ENCODE measurements around the gene SMIM32.

The SMIM32 gene

DNA sequence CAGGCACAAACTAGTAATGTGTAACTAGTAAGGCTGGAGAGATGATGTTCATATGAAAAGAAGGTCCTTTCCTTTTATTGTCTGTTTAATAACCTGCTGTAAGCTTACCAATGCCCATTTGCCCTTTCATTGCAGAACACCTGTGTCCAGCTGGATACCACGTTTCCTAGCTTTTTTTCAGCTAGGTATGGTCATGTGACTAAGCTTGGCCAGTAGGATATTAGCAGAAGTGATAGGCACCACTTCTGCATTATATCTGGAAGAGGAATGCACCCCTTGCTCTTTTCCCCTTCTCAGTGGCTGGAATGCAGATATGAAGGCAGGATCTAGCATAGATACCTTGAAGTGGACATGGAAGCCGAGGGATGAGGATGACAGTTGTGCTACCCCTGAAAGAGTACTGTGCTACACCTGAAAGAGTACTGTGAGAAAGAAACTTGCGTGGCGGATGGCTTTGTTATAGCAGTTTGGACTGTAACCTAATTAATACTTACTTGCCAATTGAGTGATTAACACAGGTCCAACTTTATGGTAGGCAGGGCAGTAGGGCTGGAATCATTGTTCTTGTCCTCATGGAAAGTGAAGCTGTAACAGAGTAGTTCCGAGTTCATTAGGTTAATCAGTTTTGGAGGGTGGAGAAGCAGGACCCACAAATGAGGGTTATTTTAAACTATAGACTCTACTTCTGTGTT, 6.8 kb downstream of the SMIM32 start:
- no peak for DNase-seq

DNA sequence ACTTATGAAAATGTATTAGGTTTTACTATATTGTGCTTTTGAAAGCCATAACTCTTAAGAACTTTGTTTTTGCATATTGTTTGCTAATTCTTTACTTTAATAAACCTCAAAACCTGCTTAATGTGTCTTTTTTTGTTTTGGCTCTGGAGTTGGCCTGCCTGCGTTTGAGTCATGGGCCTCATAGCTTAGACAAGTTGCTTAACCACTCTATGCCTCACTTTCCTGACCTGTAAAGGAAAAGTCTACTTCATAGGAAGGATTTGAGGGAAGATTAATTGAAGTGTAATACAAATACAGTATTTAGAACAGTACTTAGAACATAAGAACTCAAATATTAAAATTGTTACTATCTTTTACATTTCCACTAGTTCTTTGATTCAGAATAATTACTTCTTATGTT, 10.3 kb downstream of the SMIM32 start:
- no peak for DNase-seq

DNA sequence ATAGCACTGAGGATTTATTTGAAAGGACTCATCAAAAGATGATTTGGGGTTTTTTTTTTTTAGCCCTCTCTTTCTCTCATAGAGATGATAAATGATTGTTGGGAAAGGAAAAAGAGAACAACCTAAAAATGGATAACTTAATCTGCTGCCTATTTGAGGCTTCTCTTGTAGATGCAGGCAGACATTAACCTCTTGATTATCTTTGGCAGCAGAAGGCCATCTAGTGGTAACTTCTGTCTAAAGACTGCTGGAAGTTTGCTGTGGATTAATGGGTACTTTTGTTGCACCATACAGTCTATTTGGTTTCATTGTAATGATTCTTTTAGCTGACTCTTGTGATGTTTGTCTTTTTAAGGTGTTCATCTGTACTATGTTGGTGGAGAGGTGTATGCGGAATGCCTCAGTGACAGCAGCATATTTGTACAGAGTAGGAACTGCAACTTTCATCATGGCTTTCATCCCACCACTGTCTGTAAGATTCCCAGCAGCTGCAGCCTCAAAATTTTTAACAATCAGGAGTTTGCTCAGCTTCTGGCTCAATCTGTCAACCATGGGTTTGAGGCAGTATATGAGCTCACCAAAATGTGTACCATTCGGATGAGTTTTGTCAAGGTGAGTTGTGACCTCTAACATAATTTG, 18.8 kb downstream of the SMIM32 start:
- DNase-seq, result peak; percentile 38

DNA sequence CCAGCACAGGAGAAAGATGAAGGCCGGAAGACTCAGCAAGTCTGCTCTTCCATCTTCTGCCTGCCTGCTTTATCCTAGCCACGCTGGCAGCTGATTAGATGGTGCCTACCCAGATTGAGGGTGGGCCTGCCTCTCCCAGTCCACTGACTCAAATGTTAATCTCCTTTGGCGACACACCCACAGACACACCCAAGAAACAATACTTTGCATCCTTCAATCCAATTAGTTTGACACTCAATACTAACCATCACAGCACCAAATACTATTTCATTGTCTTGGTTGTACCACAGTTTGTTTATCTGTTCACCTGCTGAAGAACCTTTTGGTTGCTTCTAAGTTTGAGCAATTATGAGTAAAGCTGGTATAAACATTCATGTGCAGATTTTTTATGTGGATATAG, 23.7 kb downstream of the SMIM32 start:
- no peak for DNase-seq

DNA sequence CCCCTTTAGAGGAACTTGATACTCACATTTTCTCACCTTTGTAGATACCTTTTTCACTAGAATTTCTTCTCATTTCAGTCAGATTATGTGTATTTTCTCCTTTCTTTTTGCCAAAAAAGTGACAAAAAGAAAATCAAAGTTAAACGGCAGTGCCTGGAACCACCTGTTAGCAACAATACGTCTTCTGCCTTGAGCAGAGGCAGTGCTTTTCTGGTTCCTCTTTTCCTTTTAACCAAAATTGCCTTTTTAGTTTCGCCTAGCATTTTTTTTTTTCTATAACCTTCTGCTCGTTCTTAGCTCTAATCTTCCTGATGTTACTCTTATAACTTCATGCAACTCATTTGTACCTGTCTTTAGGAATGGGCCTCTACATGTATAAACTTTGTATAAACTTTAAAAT, 26.1 kb downstream of the SMIM32 start:
- DNase-seq, result no peak

DNA sequence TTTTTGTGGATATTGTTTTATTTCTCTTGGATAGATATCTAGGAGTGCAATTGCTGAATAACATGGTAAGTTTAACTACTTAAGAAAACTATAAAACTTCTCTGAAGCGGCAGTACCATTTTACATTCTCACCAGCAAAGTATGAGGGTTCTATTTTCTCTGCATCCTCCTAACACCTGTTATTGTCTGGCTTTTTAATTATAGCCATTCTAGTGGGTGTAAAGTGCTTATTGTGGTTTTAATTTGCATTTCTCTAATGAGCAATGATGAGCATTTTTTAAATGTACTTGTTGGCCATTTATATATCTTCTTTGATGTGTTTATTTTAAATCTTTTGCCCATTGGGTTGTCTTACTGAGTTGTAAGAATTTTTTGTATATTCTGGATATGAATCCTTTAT, 28.7 kb downstream of the SMIM32 start:
- DNase-seq, result no peak

DNA sequence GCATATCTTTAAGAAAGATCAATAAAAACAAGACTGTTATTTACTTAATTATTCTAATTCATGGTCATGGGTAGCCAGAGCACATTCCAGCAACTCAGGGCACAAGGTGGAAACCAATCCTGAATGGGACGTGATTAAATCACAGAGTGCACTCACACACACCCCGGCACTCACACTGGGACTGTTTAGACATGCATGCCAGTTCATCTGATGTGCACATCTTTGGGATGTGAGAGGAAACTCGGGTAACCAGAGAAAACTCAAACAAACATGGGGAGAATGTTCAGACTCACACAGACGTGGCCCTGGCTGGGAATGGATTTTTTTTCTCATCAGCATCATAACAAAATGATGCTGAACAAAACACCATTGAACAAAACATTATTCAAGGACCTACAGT, 31.0 kb downstream of the SMIM32 start:
- no peak for DNase-seq

DNA sequence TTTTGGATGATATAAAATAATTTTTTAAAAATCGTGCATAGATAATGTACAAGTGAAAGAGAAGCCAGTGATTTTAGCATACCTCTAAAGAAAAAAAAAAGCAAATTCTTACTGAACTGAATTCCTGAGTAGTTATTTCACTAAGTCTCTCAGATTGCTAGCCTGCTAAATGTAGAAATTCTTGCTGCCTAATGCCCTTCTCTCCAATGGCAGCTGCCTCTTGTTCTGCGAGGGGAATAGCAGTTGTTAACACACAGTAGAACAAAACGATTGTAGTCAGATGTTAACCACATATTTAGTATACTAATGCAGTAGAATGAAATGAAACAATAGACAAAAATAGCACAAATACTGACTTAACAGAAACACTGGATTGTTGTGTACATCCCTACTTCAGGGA, 33.5 kb downstream of the SMIM32 start:
- DNase-seq, result no peak

DNA sequence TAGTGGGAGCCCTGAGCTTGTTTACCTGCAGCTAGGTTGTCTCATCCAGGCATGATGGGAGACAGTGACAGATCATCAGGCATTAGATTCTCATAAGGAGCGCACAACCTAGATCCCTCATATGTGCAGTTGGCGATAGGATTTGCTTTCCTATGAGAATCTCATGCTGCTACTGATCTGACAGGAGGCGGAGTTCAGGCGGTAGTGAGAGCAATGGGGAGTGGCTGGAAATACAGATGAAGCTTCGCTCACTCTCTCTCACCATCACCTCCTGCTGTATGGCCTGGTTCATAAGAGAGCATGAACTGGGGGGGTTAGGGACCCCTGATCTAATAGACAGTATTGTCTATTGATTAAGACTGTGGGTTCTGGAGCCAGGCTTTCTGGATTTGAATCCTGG, 35.4 kb downstream of the SMIM32 start:
- no peak for DNase-seq

DNA sequence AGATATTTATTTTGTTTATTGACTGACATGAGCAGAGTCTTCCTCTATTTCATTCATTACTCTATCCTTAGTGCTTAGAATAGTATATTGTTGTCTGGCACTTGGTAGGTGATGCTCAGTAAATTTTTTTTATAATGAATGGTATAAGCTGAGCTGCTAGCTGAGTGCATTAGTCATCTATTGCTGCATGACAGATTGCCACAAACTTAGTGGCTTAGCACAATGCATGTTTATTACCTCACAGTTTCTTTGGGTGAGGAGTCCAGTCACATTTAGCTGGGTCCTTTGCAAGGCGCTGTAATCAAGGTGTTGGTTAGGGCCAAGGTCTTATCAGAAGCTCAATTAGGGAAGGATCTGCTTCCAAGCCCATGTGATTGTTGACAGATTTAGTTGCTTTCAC, 37.2 kb downstream of the SMIM32 start:
- DNase-seq, result no peak

DNA sequence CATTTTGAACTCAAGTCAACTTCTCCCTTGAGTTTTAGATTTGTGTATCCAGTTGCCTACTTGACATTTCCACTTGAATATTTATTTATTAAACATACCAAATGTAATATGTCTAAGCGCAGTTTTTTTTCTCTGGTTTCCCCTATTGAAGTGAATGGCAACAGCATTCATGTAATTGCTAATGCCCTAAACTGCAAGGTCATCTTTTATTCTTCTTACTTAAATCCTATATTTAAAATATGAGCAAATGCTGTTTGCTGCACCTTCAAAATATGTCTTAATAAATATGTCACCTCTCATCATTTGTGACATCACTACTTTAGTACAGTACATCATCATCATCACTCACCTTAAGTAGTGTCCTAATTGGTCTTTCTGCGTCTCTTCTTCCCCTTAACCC, 37.9 kb downstream of the SMIM32 start:
- DNase-seq, result no peak

DNA sequence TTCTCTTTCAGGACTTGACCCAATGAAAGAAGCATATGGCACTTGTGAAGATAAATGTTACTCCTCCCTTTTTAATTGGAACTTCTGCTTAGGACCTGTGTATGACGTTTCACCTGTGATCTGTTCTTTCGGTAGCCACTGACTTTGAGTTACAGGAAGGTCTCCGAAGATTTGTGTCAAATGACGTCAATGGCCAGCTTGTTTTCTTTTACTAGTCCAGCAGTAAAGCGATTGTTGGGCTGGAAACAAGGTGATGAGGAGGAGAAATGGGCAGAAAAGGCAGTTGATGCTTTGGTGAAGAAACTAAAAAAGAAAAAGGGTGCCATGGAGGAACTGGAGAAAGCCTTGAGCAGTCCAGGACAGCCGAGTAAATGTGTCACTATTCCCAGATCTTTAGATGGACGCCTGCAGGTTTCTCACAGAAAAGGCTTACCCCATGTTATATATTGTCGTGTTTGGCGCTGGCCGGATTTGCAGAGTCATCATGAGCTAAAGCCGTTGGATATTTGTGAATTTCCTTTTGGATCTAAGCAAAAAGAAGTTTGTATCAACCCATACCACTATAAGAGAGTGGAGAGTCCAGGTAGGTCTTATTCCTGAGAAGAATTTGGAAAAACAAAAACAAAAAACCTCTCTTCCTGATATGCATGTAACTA, 39.3 kb downstream of the SMIM32 start:
- no peak for DNase-seq

DNA sequence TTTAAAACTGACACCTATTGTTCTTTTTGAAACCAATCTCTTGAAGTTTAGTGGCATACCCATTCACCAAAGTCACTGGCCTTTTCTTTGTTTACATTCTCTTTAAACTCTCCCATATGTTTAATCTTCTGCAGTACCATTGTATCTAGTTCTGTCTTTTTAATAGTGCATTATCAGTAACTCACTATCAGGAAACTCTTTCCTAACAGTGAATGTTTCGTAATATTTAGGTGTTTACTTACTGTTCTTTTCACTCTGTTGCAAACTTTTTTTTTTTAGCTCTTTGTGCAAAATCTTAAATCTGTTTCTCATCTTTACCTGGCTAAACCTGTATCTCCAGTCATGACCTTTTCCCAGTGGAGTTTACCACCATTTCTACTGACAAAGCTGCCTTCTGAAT, 43.1 kb downstream of the SMIM32 start:
- no peak for DNase-seq

DNA sequence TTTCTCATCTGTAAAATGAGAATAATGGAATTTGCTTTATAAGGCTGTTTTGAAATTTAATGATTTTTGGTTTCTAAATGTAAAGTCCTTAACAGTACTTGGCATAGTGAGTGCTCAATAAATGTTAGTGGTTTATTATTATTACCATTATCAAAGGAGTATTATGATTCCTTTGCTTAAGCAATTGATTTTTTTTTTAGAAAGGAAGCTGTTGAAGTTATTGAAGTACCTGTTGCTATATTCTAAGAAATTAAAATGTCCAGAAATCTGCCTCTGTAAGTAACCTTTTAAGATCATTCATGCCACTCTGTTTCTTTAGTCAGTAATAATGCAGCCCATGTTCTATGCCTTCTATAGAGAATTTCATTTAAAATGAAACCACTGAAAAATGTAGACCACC, 45.3 kb downstream of the SMIM32 start:
- DNase-seq, result no peak

DNA sequence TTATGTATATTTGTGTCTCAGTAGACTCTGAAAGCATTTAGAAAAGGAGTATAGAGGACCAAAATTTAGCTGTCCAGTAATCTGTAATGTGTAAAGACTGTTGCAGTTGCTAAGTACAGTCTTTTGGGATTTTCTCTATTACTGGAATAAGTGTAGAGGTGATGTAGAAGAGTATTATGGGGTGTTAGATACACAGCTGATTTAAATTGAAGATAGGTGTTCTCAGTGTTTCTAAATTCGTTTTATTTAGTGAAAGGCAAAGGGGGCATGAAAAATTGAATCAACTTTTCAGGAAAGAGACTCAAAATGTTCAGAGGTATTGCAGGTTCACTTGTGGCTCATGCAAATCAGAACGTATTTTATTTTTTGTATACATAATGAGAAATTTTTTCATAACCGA, 46.8 kb downstream of the SMIM32 start:
- DNase-seq, result no peak

DNA sequence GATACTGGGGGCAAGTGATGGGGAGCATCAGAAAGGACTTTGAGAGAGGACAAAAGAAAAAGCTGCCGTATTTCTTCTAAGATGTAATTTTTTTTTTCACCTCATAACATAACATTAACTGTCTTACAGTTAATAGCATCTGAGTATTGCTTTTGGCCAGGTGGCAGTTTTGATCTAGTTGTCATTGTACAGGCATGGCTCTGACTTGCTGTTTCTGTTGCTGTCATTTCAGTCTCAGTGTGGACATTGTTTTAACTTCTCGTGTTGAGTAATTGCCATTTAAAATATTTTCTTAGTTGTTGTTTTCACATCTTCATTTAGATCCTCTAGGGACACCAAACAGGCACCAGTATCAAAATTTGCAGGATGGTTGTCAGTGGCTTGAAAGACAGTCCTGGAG, 47.9 kb downstream of the SMIM32 start:
- no peak for DNase-seq

DNA sequence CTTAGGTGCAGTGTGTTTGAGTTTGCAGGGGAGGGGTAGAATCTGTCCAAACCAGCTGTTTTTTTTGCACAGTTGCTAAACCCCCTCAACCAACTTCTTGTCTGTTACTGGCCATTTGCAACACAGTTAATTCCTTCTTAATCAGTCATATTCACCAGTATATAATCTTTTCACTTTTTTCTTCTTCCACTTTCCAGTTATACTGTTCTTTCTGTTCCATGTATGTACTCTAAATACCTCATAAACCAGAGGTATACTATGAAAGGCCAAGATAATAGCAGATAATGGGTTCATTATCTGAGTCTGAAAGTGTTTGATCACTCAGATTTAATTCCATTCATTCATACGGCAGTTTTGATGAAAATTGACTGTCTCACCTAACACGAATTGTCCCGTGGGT, 49.2 kb downstream of the SMIM32 start:
- DNase-seq, result no peak

DNA sequence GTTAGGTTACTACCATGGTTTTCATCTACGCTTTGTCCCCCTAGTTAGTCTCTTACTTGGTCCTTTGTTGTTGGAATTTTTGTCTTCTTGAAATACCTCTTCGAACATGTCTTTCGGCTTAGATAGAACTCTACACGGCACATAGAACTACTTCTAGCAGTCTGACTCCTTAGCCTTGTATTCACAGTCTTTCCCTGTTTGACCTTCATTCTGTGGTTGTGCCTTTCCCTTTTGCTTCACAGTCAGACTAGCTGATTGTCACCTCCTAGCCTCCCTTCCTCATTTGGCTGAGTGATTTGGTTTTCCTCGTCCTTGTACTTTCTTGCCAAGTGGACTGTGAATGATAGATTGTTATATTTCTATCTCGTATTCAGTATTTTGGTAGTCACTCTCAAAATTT, 49.6 kb downstream of the SMIM32 start:
- no peak for DNase-seq

DNA sequence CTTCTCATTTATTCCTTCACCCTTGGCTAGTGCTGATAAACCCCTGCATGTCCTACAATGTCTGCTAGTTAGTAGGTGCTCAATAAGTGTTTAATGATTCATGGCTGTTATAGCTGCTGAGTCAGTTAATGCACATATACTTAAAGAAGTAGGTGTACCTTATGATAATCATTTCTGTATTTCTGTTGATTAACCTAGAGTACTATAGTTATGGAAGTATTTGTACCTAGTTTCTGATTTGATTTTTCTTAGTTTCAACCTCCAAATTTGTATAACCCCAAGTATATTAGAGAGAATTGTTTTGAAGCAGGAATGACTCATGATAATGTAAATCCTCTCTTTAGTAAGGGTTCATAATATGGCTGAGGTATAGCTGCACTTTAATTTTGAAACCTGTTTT, 51.4 kb downstream of the SMIM32 start:
- no peak for DNase-seq

All from NCI-H2171 treated with DMSO at 0.1 percent for 48 hours (cell line).